ENCODE results near the gene SCN3B.

- TF ChIP-seq CTCF (optimal IDR thresholded peaks at IDR 0.05 in 1 of 3, IDR thresholded peaks at IDR 0.05 in 1 of 3, conservative IDR thresholded peaks at IDR 0.05 in 1 of 3; ENCODE audit: extremely low read depth in 1 of 3, insufficient read depth in 2 of 3, low read length in 3 of 3) (no peak), EZH2 (IDR thresholded peaks at IDR 0.05; ENCODE audit: low read length) (no peak)
Observed at GRCh38 chr11:123622576-123622975, 31.8 kb downstream of the SCN3B start.
